Sigmoid colon (tissue), 3 donors: ENCODE data around the gene TDO2.

ENCODE experiments used
- POLR2A ChIP-seq, 2 donors: fragments of 450-650 bp; IDR thresholded peaks; one replicate each; pipeline ENCODE4 v1.6.1; 2016; ENCODE audit warnings: antibody characterized with exemption in 2 of 2, mild to moderate bottlenecking in 2 of 2, moderate library complexity in 2 of 2
- TF ChIP-seq, protein P1 (sequence below), 4 experiments: fragments of 450-650 bp in 3 of 4; fragments of 200-600 bp in 1 of 4; IDR thresholded peaks; one replicate each; pipeline ENCODE4 v1.5.1; 2016 to 2019; ENCODE audit warnings: antibody characterized with exemption in 4 of 4, mild to moderate bottlenecking in 3 of 4, moderate library complexity in 2 of 4

DNA sequence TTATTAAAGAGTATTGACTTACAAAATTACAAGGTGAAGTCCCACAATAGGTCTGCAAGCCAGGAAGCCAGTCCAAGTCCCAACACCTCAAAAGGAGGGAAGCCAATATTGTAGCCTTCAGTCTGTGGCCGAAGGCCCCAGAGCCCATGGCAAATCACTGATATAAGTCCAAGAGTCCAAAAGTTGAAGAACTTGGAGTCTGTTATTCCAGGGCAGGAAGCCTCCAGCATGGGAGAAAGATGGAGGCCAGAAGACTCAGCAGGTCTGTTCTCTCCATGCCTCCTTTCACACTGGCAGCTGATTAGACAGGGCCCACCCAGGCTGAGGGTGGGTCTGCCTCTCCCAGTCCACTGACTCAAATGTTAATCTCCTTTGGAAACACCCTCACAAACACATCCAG lies 18.1 kb downstream of the TDO2 start:
- TF ChIP-seq, protein P1, sequence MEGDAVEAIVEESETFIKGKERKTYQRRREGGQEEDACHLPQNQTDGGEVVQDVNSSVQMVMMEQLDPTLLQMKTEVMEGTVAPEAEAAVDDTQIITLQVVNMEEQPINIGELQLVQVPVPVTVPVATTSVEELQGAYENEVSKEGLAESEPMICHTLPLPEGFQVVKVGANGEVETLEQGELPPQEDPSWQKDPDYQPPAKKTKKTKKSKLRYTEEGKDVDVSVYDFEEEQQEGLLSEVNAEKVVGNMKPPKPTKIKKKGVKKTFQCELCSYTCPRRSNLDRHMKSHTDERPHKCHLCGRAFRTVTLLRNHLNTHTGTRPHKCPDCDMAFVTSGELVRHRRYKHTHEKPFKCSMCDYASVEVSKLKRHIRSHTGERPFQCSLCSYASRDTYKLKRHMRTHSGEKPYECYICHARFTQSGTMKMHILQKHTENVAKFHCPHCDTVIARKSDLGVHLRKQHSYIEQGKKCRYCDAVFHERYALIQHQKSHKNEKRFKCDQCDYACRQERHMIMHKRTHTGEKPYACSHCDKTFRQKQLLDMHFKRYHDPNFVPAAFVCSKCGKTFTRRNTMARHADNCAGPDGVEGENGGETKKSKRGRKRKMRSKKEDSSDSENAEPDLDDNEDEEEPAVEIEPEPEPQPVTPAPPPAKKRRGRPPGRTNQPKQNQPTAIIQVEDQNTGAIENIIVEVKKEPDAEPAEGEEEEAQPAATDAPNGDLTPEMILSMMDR (IDR thresholded peaks at IDR 0.05), result no peak
- TF ChIP-seq POLR2A (IDR thresholded peaks at IDR 0.05), result no peak
